Parathyroid adenoma (tissue), 2 donors: ENCODE measurements around the gene TOGARAM1.

Source experiments
- H2AFZ ChIP-seq: fragments of 300-600 bp; sonication (generic); one replicate; pipeline ENCODE4 v1.7.0; 2017; ENCODE audit warnings: antibody characterized with exemption, mild to moderate bottlenecking
- H3K27ac ChIP-seq: fragments of 300-600 bp; sonication (generic); one replicate; pipeline ENCODE4 v1.7.0; 2017
- H3K27me3 ChIP-seq: fragments of 300-600 bp; sonication (generic); one replicate; pipeline ENCODE4 v1.7.0; 2017; ENCODE audit warnings: low read length; ENCODE audit not compliant: control insufficient read depth, insufficient read depth
- H3K36me3 ChIP-seq: fragments of 300-600 bp; sonication (generic); one replicate; pipeline ENCODE4 v1.7.0; 2017; ENCODE audit warnings: low read length; ENCODE audit not compliant: control insufficient read depth, insufficient read depth
- H3K4me1 ChIP-seq: fragments of 300-600 bp; sonication (generic); one replicate; pipeline ENCODE4 v1.7.0; 2017; ENCODE audit warnings: control low read depth
- H3K4me2 ChIP-seq: fragments of 300-600 bp; sonication (generic); one replicate; pipeline ENCODE4 v1.7.0; 2017; ENCODE audit warnings: low read length
- H3K4me3 ChIP-seq: fragments of 300-600 bp; sonication (generic); one replicate; pipeline ENCODE4 v1.7.0; 2017; ENCODE audit warnings: low read depth, low read length
- H3K79me2 ChIP-seq: fragments of 300-600 bp; sonication (generic); one replicate; pipeline ENCODE4 v1.7.0; 2017; ENCODE audit warnings: control low read depth
- H3K9ac ChIP-seq: fragments of 300-600 bp; sonication (generic); one replicate; pipeline ENCODE4 v1.7.0; 2017; ENCODE audit warnings: mild to moderate bottlenecking
- H3K9me3 ChIP-seq: fragments of 300-600 bp; sonication (generic); one replicate; pipeline ENCODE4 v1.7.0; 2017; ENCODE audit warnings: low read length; ENCODE audit not compliant: control insufficient read depth
- CTCF ChIP-seq: fragments of 300-600 bp; sonication (generic); IDR thresholded peaks from one replicate; pipeline ENCODE4 v1.7.0; 2017; ENCODE audit warnings: antibody characterized with exemption, mild to moderate bottlenecking
- donor health status: primary hyperparathyroidism.

TOGARAM1 gene

GRCh38 chr14:45051180-45051579 is 89.2 kb downstream of the TOGARAM1 start:
- Histone ChIP-seq H3K4me3 (no peak overlapping the region), H3K4me2 (no peak overlapping the region), H3K27ac (no peak overlapping the region), H3K9ac (no peak overlapping the region), H3K4me1 (no peaks in the 10 kb centered on the region), H3K79me2 (peaks cover 8% of the 10 kb centered on the region), H3K27me3 (no peaks in the 10 kb centered on the region), H2AFZ (no peak overlapping the region), H3K9me3 (no peaks in the 10 kb centered on the region), H3K36me3 (no peaks in the 10 kb centered on the region)
- no peak for TF ChIP-seq CTCF

GRCh38 chr14:45051896-45052295 is 89.9 kb downstream of the TOGARAM1 start:
- Histone ChIP-seq H3K27ac (no peak overlapping the region), H3K4me1 (no peaks in the 10 kb centered on the region), H3K27me3 (no peaks in the 10 kb centered on the region), H3K79me2 (peaks cover 12% of the 10 kb centered on the region), H3K4me2 (no peak overlapping the region), H3K4me3 (no peak overlapping the region), H3K9me3 (no peaks in the 10 kb centered on the region), H3K36me3 (no peaks in the 10 kb centered on the region), H3K9ac (no peak overlapping the region), H2AFZ (no peak overlapping the region)
- TF ChIP-seq CTCF: no peak

GRCh38 chr14:45057349-45057748 is 95.4 kb downstream of the TOGARAM1 start:
- Histone ChIP-seq H3K4me1 (no peaks in the 10 kb centered on the region), H3K9me3 (no peaks in the 10 kb centered on the region), H3K4me2 (no peak overlapping the region), H3K79me2 (peaks cover 13% of the 10 kb centered on the region), H3K27me3 (no peaks in the 10 kb centered on the region), H3K27ac (no peak overlapping the region), H2AFZ (no peak overlapping the region), H3K4me3 (no peak overlapping the region), H3K36me3 (no peaks in the 10 kb centered on the region), H3K9ac (no peak overlapping the region)
- no peak for TF ChIP-seq CTCF

GRCh38 chr14:45057881-45058364 is 95.9 kb downstream of the TOGARAM1 start:
- Histone ChIP-seq H3K79me2 (peaks cover 14% of the 10 kb centered on the region), H3K36me3 (no peaks in the 10 kb centered on the region), H3K27me3 (no peaks in the 10 kb centered on the region), H3K4me2 (no peak overlapping the region), H3K9ac (no peak overlapping the region), H3K4me3 (no peak overlapping the region), H3K27ac (no peak overlapping the region), H2AFZ (no peak overlapping the region), H3K9me3 (no peaks in the 10 kb centered on the region), H3K4me1 (no peaks in the 10 kb centered on the region)
- no peak for TF ChIP-seq CTCF

- TF ChIP-seq CTCF: no peak
Observed at GRCh38 chr14:45060551-45060950, 98.6 kb downstream of the TOGARAM1 start.

More at GRCh38 chr14:45060551-45060950, 98.6 kb downstream of the TOGARAM1 start:
- Histone ChIP-seq H2AFZ (no peak overlapping the region), H3K27me3 (no peaks in the 10 kb centered on the region), H3K79me2 (peaks cover 15% of the 10 kb centered on the region), H3K9ac (no peak overlapping the region), H3K4me3 (no peak overlapping the region), H3K27ac (no peak overlapping the region), H3K36me3 (no peaks in the 10 kb centered on the region), H3K4me2 (no peak overlapping the region), H3K9me3 (no peaks in the 10 kb centered on the region), H3K4me1 (no peaks in the 10 kb centered on the region)
